HG03045 (cell line): ENCODE measurements around the gene STX8.

Experiments
- ATAC-seq: cut with Tn5 transposase; IDR thresholded peaks from one replicate; pipeline ENCODE4 v1.9.1; 2021; ENCODE audit warnings: mild to moderate bottlenecking, moderate library complexity; ENCODE audit not compliant: unreplicated experiment

STX8 gene

DNA sequence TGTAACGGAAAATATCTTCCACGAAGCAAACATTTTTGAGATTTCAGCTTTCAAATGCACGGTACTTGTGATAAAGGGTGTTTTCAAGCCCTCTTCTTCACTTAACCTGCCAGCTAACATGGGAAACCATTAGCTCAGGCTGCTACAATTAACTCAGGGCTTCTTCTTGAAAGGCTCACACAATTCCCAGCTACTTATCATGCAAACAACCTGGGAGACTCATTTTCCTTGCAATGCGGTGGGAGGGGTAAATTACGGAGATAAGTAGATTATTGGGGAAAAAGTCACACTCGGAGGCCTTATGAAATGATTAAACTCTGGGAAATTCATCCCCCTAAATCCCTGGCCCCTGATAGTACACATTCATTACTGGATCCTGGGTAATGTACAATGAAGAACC, 266.4 kb downstream of the STX8 start:
- no peak for ATAC-seq

DNA sequence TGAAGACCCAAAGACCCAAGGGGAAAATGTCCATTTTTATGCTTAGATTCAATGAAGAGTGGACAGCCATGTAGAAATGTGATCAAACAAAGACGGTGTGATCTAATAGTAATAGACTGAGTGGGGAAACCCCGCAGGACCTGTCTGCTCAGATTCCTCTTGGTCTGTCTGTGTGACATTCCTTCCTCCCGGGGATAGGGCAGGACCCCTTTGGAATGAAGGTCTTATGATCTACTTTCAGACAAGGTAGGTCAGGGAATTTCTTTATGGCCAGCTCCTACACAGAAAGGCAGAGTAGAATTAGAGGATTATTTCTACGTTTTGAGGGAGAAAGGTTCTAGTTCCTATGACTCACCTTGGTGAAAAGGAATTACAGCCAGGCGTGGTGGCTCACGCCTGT, 267.6 kb downstream of the STX8 start:
- ATAC-seq: no peak

GRCh38 chr17:9307313-9307998, 268.2 kb downstream of the STX8 start:
- no peak for ATAC-seq

DNA sequence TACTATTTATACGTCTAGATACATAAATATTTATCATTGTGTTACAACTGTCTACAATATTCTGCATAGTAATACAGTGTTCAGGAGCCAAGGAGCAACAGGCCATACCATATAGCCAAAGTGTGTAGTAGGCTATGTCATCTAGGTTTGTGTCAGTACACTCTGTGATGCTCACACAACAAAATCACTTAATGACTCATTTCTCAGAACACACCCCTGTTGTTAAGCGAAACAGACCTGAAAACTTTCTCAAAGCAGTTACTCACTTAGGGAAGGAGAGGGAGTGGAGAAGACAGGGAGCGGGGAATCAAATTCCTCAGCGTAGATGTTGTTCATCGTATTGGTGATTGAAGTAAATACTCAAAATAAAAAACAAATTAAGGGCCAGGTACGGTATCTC, 269.5 kb downstream of the STX8 start:
- no peak for ATAC-seq

GRCh38 chr17:9299695-9300094, 275.9 kb downstream of the STX8 start:
- ATAC-seq: no peak

- ATAC-seq: no peak
These were observed 276.8 kb downstream of the STX8 start for GRCh38 chr17:9298776-9299295.

DNA sequence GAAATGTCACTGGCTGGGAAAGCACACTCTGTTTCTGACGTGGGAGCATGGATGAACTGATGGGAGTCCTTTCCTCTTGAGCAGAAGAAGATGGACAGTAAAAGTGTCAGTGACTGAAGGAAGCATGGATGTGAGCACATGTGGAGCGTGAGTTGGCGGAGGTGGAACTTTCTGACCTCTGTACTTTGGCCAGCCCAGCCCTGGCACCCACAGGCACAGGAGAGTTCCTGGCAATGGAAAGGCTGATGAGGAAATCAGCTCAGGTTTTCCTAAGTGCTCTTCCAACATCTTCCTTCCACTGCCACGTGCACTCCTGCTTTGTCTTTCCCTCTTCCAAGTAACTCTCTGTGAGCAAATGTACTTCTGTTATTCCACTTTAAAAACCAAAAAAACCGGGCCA, 277.5 kb downstream of the STX8 start:
- ATAC-seq: no peak

DNA sequence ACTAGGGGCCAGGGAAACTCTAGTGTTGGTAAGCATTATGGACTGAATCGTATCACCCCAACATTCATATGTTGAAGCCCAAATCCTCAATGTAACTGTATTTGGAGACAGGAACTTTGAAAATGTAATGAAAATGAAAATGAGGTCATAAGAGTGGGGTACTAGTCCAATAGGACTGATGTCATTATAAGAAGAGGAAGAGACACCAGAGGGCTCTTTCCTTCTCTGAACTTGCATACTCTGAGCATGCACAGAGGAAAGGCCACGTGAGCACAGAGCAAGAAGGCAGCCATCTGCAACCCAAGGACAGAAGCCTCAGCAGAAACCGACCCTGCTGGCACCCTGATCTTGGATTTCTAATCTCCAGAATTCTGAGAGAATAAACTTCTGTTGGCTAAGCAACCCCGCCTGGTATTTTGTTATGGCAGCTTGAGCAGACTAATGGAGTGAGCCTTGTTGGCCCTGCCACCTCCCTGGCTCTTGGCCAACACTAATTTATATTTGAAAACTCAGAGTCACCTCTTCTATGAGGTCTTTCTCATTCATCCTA, 280.9 kb downstream of the STX8 start:
- ATAC-seq: no peak

GRCh38 chr17:9292561-9292941, 283.1 kb downstream of the STX8 start:
- ATAC-seq: no peak

DNA sequence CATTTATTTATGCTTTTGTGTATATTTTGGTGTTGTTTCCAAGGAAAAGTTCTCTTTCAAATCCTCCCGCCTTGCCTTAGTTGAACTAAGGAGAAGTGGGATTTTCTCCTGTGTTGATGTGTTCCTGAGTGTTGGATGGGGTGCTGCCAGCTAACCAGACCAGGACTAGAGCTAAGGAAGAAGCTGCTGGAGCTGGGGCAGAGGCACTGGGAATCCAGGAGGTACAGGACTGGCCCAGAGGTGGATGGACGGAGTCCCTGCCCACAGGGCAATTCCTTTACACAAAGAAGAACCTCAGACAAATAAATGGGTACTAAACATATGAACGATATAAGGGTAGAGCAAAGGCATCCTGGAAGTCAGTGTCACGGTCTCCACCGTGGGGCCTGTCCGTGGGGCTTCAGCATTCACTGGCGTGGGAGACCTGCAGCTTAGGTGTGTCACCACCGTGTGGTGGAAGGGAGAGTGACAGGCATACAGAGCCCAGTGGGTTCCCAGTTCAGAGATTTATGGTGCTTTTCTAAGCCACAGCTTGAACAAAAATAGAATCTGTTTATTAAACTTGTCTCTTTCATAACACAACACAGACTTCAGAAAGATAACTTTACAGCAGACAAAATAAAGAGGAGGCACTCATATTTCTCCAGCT, 283.6 kb downstream of the STX8 start:
- ATAC-seq: no peak

DNA sequence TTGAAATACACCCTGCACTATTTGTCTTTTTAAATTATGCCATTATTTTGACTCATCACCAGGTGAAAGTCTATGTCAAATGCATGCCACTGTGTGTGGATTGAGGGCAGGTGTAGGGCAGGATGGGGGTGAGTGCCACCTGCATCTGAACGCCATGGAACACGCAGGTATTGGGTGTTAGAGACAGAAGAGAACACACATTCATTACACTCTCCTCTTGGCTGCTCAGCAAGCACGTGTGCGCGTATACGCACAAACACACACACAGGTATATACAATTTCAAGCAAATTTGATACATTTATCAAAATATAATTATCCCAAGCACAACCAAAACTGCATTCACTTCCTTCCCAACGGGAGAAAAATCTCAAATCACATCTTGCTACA, 285.4 kb downstream of the STX8 start:
- ATAC-seq: no peak

- no peak for ATAC-seq
These were observed 288.3 kb downstream of the STX8 start for GRCh38 chr17:9287306-9287705.

DNA sequence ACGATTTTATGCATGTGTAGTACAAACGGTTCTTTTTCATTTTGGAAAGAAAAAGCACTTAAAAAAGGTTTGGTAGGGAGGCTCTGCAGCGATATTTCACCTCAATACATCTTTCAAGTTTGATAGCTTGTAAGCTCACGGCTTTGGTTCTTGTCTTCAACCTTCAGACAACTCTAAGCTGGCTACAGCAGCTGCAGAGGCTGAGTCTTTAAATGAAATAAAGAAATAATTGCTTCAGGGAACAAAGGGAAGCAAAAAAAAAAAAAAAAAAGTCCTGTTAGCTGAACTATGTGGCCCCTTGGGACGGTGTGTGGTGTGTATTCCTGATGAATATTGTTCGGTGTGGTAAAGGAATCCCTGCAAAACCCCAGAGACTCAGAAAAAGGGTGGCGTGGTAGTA, 289.2 kb downstream of the STX8 start:
- no peak for ATAC-seq

GRCh38 chr17:9285602-9286427, 289.8 kb downstream of the STX8 start:
- ATAC-seq: no peak

GRCh38 chr17:9284884-9285283, 290.7 kb downstream of the STX8 start:
- no peak for ATAC-seq

- no peak for ATAC-seq
These were observed 291.7 kb downstream of the STX8 start for GRCh38 chr17:9283909-9284308.

- ATAC-seq: no peak
These were observed 295.7 kb downstream of the STX8 start for GRCh38 chr17:9279893-9280292.

DNA sequence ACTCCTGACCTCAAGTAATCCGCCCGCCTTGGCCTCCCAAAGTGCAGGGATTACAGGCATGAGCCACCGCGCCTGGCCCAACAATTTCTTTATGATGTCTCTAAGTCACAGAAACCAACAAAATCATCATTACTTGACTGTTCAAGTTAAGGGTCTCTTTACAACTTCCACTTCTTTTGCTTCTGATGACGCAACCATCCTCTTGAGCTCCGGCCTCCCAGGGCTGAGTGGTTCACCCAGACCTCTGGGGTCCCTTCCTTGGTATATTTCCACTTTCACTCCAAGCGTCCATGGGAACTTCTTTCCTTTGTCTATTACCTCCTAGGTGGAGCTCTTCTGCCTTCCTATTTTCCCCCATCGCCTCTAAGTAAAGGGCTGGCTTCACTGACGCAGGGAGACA, 300.6 kb downstream of the STX8 start:
- no peak for ATAC-seq

DNA sequence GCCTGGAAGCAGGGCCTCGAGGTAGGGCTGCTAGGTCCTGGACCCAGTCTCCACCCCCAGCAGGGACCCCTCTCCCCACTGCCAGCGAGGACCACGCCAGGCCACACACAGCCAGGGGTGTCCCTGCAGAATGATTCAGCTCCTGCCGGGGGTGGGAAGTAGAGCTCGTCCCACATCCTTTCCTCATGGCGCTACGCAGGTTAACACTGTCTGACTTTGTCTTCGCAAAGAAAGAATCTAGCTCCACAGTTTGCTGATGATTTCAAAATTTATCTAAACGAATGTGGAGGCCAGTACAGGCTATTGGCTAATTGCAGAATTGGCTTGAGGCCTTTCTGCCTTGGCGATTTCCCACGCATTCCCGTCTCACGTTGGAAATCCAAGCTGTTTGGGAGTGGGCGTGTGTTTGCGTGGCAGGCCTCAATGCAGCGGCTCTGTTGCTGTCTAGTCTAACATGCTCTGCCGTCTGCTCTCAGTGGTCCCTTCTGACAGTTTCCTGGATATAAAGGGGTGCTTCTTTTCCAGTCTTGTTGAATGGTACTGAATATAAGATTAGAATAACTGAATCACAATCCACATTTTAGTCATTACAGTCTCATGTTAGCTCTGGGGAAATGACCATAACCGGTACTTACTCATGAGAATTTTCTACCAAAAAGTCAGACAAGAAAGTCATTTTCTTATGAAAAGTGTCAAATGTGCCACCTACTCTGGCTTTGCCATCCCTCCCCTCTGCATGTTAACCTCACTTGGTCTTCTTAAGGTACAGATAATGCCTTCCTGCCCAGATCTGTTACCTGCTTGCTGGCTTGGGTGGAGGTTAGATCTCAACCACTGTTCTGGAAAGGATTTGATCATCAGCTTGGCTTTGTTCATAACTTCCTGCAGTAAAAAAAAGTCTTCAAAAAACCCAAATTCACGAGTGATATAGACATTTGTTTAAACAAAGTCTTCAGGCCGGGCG, 301.9 kb downstream of the STX8 start:
- ATAC-seq: no peak

DNA sequence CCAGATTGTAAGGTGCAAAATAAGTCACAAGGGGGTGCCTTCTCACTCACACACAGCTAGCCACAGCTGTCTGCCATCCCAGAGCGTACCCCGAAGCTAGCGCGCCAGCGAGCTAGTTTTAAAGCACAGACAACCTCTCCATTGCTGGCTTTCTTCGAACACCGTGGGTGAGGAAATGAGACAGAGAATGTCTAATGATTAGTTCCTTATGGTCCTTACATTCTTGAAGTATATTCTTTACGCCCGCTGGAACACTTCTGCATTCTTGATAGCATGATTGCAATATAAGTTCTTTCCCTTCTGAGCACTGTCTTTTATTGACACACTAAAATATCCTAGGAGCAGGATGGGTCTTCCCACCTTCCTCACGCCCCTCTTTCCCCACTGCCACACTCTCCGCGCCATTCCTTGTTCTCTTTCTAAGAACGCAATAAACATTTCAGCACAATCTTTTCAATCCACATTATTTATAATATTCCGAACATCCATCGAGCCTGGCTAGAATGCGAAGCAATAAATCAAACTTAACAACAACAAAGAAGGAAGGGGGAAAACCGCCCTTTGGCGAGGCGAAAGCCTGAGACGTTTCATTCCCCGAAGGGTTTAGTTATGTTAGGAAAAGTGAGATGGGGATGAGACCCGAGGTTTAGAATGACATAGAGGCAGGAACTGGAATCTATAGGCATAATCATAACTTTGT, 303.0 kb downstream of the STX8 start:
- no peak for ATAC-seq
